ENCODE data around the gene RPH3AL.
"Not testable (repeated sequence)": the region's sequence is repeated elsewhere in the genome, so short reads cannot be mapped to it uniquely, and the experiment has no call there.

Gene RPH3AL

GRCh38 chr17:319266-319665 lies 33.3 kb downstream of the RPH3AL start:
- DNase-seq (ENCODE audit: low spot score) = no peak

- not testable (repeated sequence) for DNase-seq (ENCODE audit: low spot score)
Observed at GRCh38 chr17:317070-317469, 35.5 kb downstream of the RPH3AL start.

- not testable (repeated sequence) for DNase-seq (ENCODE audit: low spot score)
Observed at GRCh38 chr17:315399-315798, 37.2 kb downstream of the RPH3AL start.

GRCh38 chr17:314614-314944 lies 38.0 kb downstream of the RPH3AL start:
- not testable (repeated sequence) for DNase-seq (ENCODE audit: low spot score)

GRCh38 chr17:313911-314613 lies 38.5 kb downstream of the RPH3AL start:
- DNase-seq (ENCODE audit: low spot score) = no peak

- DNase-seq (ENCODE audit: low spot score) = no peak
Observed at GRCh38 chr17:313231-313630, 39.4 kb downstream of the RPH3AL start.

GRCh38 chr17:312476-313148 lies 40.0 kb downstream of the RPH3AL start:
- DNase-seq (ENCODE audit: low spot score) = no peak

GRCh38 chr17:311119-311782 lies 41.4 kb downstream of the RPH3AL start:
- DNase-seq (ENCODE audit: low spot score) = no peak

GRCh38 chr17:310111-311010 lies 42.2 kb downstream of the RPH3AL start:
- no peak for DNase-seq (ENCODE audit: low spot score)

- no peak for DNase-seq (ENCODE audit: low spot score)
Observed at GRCh38 chr17:309361-309888, 43.2 kb downstream of the RPH3AL start.

- no peak for DNase-seq (ENCODE audit: low spot score)
Observed at GRCh38 chr17:307741-308507, 44.7 kb downstream of the RPH3AL start.

GRCh38 chr17:307295-307691 lies 45.3 kb downstream of the RPH3AL start:
- DNase-seq (ENCODE audit: low spot score) = no peak

- DNase-seq (ENCODE audit: low spot score) = no peak
Observed at GRCh38 chr17:306536-307294, 45.9 kb downstream of the RPH3AL start.

- no peak for DNase-seq (ENCODE audit: low spot score)
Observed at GRCh38 chr17:306116-306515, 46.5 kb downstream of the RPH3AL start.

- DNase-seq (ENCODE audit: low spot score) = no peak
Observed at GRCh38 chr17:305090-305976, 47.3 kb downstream of the RPH3AL start.

- no peak for DNase-seq (ENCODE audit: low spot score)
Observed at GRCh38 chr17:304461-304860, 48.1 kb downstream of the RPH3AL start.

GRCh38 chr17:303168-303567 lies 49.4 kb downstream of the RPH3AL start:
- no peak for DNase-seq (ENCODE audit: low spot score)

- no peak for DNase-seq (ENCODE audit: low spot score)
Observed at GRCh38 chr17:302300-302698, 50.3 kb downstream of the RPH3AL start.

- DNase-seq (ENCODE audit: low spot score) = no peak
Observed at GRCh38 chr17:301681-302299, 50.8 kb downstream of the RPH3AL start.
